IgD-negative memory B cell (primary cell): ENCODE results near the gene PDCD11. TPM values are rescaled to one million over a fixed set of nuclear protein-coding genes. Genes with fewer than 3 reads are reported as not detected.
A peak's percentile ranks its signal among the peaks of the same experiment; 100 is the strongest.

Source experiments
- H3K27ac Mint-ChIP-seq, 3 donors: one replicate each; pipeline ENCODE4 v1.8.0; 2020 to 2022; ENCODE audit warnings: mild to moderate bottlenecking in 3 of 3, mixed read lengths in 3 of 3, moderate library complexity in 1 of 3
- H3K27me3 Mint-ChIP-seq: one replicate; pipeline ENCODE4 v1.8.0; 2021; ENCODE audit warnings: mixed read lengths
- H3K36me3 Mint-ChIP-seq: one replicate; pipeline ENCODE4 v1.8.0; 2020; ENCODE audit warnings: mild to moderate bottlenecking, mixed read lengths
- H3K4me1 Mint-ChIP-seq, 3 donors: one replicate each; pipeline ENCODE4 v1.8.0; 2020 to 2022; ENCODE audit warnings: mixed read lengths in 3 of 3, mild to moderate bottlenecking in 1 of 3
- H3K4me3 Mint-ChIP-seq, 4 donors: one replicate each; pipeline ENCODE4 v1.8.0; 2020 to 2022; ENCODE audit warnings: mild to moderate bottlenecking in 4 of 4, mixed read lengths in 4 of 4, moderate library complexity in 3 of 4
- H3K9me3 Mint-ChIP-seq, 3 donors: one replicate each; pipeline ENCODE4 v1.8.0; 2020 to 2021; ENCODE audit warnings: mixed read lengths in 3 of 3, mild to moderate bottlenecking in 1 of 3
- polyA plus RNA-seq: library from polyadenylated mRNA; unstranded; fragments of 300-500 nt; fragmentation: Illumina TruSeq; gene quantifications from one replicate; pipeline ENCODE4 v1.2.3, GENCODE V29; 2021

PDCD11 gene
- polyA plus RNA-seq, 1 donor from 2014 or later = 13.5 TPM

DNA sequence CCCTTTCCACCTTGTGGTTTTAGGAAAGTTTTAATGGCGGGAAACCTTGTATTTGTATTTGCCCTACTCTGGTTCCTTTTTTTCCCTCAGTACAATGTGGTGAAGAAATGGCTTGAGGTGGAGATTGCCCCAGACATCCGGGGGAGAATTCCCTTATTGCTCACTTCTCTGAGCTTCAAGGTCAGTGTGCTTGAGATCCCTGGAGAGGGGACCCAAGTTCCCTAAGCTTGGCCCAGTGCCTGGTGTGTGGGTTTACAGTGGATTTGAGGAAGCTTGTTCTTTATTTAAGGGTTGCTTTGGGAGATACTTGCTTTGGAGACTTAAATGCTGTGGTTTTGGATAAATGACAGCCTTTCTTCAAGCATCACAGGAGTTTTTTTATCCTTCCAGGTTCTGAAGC, 37.4 kb downstream of the PDCD11 start:
- Mint-ChIP-seq H3K27ac (no peak overlapping the region), H3K36me3 (peaks cover 4% of the 10 kb centered on the region), H3K4me1 (peaks cover 1 to 3% (median 2%) of the 10 kb centered on the region in 3 donors), H3K27me3 (no peaks in the 10 kb centered on the region), H3K4me3 (no peak overlapping the region), H3K9me3 (no peaks in the 10 kb centered on the region)

DNA sequence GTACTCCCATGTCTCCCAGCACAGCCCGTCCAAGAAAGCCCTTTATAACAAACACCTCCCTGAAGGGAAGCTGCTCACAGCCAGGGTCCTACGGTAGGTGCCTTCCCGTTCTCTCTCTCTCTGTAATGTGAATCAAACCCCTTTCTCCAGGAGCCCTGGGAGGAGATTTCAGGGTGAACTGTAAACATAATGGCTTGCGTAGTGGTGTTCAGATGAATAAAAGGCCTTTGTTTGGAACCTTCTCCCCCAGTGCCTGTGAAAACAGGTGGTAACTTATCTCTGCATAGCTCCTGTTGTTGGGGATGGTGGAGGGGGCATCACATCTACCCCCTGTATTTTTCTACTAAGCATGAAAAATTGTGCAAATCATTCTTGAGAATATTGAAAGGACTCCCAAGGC, 43.4 kb downstream of the PDCD11 start:
- Mint-ChIP-seq H3K4me3 (peak overlapping the region in 1 of 4 donors; percentile 39), H3K9me3 (no peaks in the 10 kb centered on the region), H3K4me1 (peaks cover 0 to 2% (median 1%) of the 10 kb centered on the region in 3 donors), H3K27me3 (no peaks in the 10 kb centered on the region), H3K36me3 (peaks cover 2% of the 10 kb centered on the region), H3K27ac (peak overlapping the region in 1 of 3 donors; percentile 64)

DNA sequence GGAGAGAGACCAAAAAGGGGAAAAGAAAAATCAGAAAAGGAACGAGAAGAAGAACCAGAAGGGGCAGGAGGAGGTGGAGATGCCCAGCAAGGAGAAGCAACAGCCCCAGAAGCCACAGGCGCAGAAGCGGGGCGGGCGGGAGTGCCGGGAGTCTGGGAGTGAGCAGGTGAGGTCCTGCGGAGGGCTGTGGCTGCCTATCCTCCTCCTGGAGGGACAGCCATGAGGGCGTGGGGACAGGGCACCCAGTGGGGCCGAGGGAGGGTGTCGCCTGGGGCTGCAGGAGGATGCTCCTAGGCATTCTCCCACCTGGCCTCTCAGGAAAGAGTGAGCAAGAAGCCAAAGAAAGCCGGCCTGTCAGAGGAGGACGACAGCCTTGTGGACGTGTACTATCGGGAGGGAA, 44.0 kb downstream of the PDCD11 start:
- H3K27ac Mint-ChIP-seq = peak overlapping the region in 1 of 3 donors; percentile 51
- no peak overlapping the region for H3K4me3 Mint-ChIP-seq
- H3K36me3 Mint-ChIP-seq = peaks cover 2% of the 10 kb centered on the region
- peaks cover 0 to 2% (median 1%) of the 10 kb centered on the region in 3 donors for H3K4me1 Mint-ChIP-seq
- H3K9me3 Mint-ChIP-seq = no peaks in the 10 kb centered on the region
- H3K27me3 Mint-ChIP-seq = no peaks in the 10 kb centered on the region

DNA sequence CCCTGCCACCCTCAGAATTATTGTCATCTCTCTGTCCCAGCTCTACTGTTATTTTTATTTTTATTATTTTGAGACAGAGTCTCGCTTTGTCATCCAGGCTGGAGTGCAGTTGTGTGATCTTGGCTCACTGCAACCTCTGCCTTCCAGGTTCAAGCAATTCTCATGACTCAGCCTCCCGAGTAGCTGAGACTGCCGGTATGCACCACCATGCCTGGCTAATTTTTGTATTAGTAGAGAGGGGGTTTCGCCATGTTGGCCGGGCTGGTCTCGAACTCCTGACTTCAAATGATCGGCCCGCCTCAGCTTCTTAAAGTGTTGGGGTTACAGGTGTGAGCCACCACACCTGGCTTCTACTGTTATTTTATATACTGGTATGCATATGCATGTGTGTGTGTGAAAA, 44.8 kb downstream of the PDCD11 start:
- Mint-ChIP-seq H3K4me3 (no peak overlapping the region), H3K27me3 (no peaks in the 10 kb centered on the region), H3K9me3 (no peaks in the 10 kb centered on the region), H3K36me3 (peaks cover 2% of the 10 kb centered on the region), H3K4me1 (peaks cover 0 to 2% (median 1%) of the 10 kb centered on the region in 3 donors), H3K27ac (no peak overlapping the region)

DNA sequence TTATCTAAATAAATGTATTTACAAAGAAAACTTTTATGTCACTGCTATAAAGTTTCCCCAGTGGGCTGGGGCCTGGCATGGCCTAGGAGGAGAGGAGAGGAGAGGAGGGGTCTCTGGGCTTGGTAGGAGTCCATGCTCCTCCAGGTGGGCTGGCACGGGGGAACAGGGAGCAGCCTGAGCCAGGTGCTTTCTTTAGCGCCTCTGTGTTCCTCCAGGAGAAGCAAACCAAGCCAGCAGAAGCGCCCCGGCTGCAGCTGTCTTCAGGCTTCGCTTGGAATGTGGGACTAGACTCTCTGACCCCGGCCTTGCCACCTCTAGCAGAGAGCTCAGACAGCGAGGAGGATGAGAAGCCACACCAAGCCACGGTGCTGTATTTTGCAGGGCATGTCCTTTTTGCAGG, 45.2 kb downstream of the PDCD11 start:
- no peak overlapping the region for H3K4me3 Mint-ChIP-seq
- peaks cover 2% of the 10 kb centered on the region for H3K36me3 Mint-ChIP-seq
- peaks cover 0 to 2% (median 0%) of the 10 kb centered on the region in 3 donors for H3K4me1 Mint-ChIP-seq
- no peaks in the 10 kb centered on the region for H3K9me3 Mint-ChIP-seq
- H3K27me3 Mint-ChIP-seq = no peaks in the 10 kb centered on the region
- no peak overlapping the region for H3K27ac Mint-ChIP-seq

DNA sequence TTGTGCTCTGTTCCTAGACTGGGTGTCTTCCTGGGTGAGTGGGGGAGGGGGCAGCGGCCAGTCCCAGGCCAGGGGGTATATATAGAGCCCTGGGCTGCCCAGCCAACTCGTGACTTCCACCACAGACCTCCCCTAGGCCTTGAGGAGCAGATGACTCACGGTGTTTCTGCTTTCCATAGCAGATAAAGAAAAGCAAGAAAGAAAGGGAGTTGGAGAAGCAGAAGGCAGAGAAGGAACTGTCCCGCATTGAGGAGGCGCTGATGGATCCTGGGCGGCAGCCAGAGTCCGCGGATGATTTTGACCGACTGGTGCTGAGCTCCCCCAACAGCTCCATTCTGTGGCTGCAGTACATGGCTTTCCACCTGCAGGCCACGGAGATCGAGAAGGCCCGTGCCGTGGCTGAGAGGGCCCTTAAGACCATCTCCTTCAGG, 45.6 kb downstream of the PDCD11 start:
- Mint-ChIP-seq H3K36me3 (peaks cover 2% of the 10 kb centered on the region), H3K4me1 (peaks cover 0 to 2% (median 0%) of the 10 kb centered on the region in 3 donors), H3K9me3 (no peaks in the 10 kb centered on the region), H3K27ac (no peak overlapping the region), H3K4me3 (no peak overlapping the region), H3K27me3 (no peaks in the 10 kb centered on the region)

DNA sequence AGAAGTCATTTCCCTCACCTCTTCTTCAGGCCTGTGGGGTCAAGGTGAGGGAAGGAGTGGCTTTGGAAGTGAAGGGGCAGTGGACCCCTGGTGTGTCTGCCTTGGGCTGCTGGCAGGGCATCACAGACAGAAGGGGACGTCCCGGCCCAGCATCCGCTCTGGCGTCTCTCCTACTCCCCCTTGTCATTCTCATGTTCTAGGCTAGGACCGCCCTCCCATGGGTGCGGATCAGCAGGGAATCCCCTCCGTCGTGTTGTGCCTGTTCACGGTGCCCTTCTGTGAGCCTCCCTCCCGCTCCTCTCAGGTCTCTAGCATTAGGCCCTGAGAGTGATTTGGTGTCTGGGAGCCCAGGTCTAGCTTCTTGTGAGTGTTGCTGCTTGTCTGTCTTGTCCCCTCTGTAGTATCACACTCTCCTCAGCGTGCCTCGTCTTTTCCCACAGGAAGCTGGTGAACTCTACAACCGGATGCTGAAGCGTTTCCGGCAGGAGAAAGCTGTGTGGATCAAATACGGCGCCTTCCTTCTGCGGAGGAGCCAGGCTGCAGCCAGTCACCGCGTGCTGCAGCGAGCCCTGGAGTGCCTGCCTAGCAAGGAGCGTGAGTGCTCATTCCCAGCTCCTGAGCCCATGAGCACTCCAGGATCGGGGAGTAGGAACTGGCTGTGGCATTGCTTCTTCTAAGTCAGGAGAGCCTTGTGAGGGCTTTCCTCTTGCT, 47.2 kb downstream of the PDCD11 start:
- Mint-ChIP-seq H3K36me3 (peaks cover 2% of the 10 kb centered on the region), H3K9me3 (no peaks in the 10 kb centered on the region), H3K4me1 (peaks cover under 1 to 5% (median under 1%) of the 10 kb centered on the region in 3 donors), H3K27me3 (no peaks in the 10 kb centered on the region), H3K27ac (peak overlapping the region in 2 of 3 donors; percentile 53 to 73), H3K4me3 (no peak overlapping the region)

DNA sequence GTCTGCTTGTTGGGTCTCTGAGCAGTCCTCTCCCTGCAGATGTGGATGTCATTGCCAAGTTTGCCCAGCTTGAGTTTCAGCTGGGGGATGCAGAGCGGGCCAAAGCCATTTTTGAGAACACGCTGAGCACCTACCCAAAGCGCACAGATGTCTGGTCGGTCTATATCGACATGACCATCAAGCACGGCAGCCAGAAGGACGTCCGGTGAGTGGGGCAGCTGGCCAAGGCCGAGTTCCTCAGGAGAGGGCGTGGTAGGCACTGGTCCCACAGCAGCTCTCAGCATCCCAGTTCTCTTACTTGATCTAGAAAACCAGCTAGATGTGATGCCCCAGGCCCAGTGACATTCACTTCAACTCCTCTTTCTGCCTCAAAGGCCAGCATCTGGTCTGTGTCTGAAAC, 48.1 kb downstream of the PDCD11 start:
- Mint-ChIP-seq H3K9me3 (no peaks in the 10 kb centered on the region), H3K4me3 (no peak overlapping the region), H3K36me3 (peaks cover 3% of the 10 kb centered on the region), H3K4me1 (peaks cover 8 to 14% (median 9%) of the 10 kb centered on the region in 3 donors), H3K27me3 (no peaks in the 10 kb centered on the region), H3K27ac (peak overlapping the region in 1 of 3 donors; percentile 73)

DNA sequence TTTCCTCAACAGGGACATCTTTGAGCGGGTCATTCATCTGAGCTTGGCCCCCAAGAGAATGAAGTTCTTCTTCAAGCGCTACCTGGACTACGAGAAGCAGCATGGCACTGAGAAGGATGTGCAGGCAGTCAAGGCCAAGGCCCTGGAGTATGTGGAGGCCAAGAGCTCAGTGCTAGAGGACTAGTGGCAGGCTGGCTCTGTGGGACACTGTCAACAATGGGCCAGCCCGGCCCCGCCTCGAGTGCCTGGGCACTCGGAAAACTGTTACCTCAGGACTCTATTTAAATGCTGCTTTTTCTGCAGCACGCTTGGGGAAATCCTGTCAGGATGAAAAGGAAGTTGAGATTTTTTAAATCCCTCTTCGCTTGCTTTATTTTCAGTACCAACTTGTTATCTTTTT, 48.9 kb downstream of the PDCD11 start:
- peak overlapping the region in 2 of 3 donors; percentile 26 to 70 for H3K27ac Mint-ChIP-seq
- H3K27me3 Mint-ChIP-seq = no peaks in the 10 kb centered on the region
- peaks cover 6% of the 10 kb centered on the region for H3K36me3 Mint-ChIP-seq
- H3K4me1 Mint-ChIP-seq = peaks cover 15 to 21% (median 17%) of the 10 kb centered on the region in 3 donors
- no peak overlapping the region for H3K4me3 Mint-ChIP-seq
- no peaks in the 10 kb centered on the region for H3K9me3 Mint-ChIP-seq

DNA sequence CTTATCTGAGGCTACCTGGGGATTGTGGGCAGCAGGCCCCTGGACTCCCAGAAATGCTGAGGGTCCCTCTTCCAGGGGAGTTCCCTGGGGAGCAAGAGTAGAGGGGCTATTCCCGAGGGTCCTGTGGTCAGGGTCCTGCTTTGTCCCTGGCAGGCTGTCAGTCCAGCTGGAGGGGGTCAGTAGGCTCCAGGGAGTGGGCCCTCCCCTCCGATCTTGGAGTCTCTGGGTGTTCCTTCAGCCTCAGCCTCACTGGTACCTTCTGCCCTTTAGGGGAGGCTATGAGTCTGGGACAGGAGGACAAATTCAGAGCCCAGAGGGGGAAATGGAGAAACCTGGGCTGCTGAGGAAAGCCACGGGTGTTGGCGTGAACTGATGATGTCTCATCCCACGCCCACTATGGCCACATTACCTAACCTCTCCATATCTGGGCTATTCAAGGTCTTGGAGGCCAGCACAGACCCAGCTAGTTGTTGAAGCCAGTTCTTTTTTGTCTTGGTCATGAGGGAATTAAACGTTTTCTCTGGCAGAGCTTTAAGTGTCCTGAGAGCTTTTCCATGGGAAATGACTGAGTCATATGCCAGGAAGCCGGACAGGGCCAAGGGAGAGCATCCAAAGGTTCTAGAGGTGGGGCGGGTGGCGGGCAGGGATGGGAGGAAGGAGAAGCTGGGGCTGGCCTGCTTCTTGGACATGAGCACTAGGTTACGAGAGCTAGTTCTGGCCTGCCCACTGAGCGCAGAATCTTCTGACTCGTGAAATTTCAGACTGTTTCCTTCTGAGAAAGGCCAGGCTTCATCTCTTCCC, 49.5 kb downstream of the PDCD11 start:
- no peaks in the 10 kb centered on the region for H3K9me3 Mint-ChIP-seq
- H3K27ac Mint-ChIP-seq = peak overlapping the region in 1 of 3 donors; percentile 59
- H3K36me3 Mint-ChIP-seq = peaks cover 6% of the 10 kb centered on the region
- no peaks in the 10 kb centered on the region for H3K27me3 Mint-ChIP-seq
- H3K4me1 Mint-ChIP-seq = peaks cover 21 to 27% (median 23%) of the 10 kb centered on the region in 3 donors
- H3K4me3 Mint-ChIP-seq = no peak overlapping the region

DNA sequence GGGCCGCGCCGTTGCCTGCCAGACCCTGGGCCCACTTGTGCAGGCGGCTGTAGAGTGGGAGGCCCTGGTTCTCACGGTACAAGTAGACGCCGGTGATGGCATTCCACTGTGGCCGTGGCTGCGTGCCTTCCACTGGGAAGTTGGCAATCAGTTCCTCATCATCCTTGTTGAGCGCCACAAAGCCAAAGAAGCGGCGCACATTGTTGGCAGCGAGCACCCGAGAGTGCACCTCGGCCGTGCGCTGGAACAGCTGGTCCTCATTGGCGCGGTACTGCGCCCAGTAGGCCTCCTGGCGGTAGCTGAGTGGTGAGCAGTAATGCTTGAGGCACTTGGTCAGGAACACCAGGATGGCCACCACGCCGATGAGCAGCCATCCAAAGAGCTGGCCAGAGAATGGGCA, 50.8 kb downstream of the PDCD11 start:
- peak overlapping the region in 2 of 4 donors; percentile 6 to 65 for H3K4me3 Mint-ChIP-seq
- no peaks in the 10 kb centered on the region for H3K9me3 Mint-ChIP-seq
- H3K4me1 Mint-ChIP-seq = peaks cover 23 to 30% (median 26%) of the 10 kb centered on the region in 3 donors
- H3K27ac Mint-ChIP-seq = no peak overlapping the region
- no peaks in the 10 kb centered on the region for H3K27me3 Mint-ChIP-seq
- peaks cover 5% of the 10 kb centered on the region for H3K36me3 Mint-ChIP-seq

DNA sequence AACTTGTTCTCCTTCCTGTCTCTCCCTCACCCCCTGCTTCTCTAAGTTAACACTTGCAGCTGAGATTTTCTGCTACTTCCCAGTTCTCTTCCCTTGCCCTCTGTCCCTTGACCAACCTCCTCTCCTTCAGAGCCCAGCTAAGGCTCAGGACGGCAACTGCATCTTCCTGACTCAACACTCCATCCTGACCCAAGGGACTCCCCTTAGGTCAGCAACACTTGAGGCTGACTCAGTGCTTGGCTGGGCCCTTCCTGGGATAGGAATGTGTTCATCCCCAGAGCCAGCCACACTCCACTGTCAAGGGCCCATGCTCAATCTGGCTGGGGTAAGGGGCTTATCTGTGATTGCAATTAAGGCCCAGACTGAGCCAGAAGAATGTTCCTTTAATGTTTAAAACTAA, 52.3 kb downstream of the PDCD11 start:
- H3K36me3 Mint-ChIP-seq = peaks cover 5% of the 10 kb centered on the region
- H3K9me3 Mint-ChIP-seq = no peaks in the 10 kb centered on the region
- H3K27me3 Mint-ChIP-seq = no peaks in the 10 kb centered on the region
- peaks cover 32 to 34% (median 33%) of the 10 kb centered on the region in 3 donors for H3K4me1 Mint-ChIP-seq
- H3K27ac Mint-ChIP-seq = peak overlapping the region; percentile 87 to 95 (median 93)
- peak overlapping the region in 3 of 4 donors; percentile 87 to 95 (median 91) for H3K4me3 Mint-ChIP-seq

DNA sequence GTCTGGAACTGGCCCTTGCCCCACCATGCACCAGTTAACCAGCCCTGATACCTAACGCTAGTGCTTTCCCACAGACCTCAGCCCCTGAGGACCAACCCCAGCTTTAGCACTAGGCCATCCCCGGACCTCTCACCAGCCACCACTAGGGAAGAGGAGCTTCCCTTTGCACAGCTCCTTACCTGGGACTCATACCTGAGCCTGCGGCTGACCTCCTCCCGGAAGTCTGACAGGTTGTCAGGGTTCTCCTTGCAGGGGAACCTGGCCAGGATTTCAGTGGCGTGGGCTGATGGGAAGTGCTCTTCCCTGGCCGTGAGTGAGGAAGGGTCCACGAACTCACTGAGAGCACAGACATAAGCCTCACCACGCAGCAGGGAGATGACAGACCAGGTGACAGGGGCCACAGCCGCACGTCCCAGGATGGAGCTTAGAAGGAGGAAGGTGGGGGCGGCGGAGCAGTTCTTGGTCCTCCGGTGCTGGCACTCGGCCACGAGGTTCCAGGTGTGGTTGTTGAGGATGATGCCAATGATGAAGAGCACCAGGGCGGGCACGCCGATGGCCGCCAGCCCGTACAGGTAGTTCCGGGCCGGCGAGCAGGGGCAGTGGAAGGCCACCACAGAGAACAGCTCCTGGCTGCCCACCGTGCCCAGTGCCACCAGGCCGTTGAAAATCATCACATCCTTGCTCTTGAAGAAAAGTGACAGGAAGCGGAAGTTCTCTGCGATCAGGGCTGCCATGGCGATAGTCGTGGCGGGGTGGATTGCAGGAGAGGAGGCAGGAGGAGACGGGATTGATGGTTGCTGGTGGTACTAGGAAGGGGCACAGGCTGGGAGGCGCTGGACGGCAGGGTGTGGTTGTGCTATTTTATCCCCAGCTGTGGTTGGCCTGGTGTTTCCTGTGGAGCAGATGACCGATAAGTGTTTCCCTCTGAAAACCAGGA, 53.0 kb downstream of the PDCD11 start:
- no peaks in the 10 kb centered on the region for H3K27me3 Mint-ChIP-seq

DNA sequence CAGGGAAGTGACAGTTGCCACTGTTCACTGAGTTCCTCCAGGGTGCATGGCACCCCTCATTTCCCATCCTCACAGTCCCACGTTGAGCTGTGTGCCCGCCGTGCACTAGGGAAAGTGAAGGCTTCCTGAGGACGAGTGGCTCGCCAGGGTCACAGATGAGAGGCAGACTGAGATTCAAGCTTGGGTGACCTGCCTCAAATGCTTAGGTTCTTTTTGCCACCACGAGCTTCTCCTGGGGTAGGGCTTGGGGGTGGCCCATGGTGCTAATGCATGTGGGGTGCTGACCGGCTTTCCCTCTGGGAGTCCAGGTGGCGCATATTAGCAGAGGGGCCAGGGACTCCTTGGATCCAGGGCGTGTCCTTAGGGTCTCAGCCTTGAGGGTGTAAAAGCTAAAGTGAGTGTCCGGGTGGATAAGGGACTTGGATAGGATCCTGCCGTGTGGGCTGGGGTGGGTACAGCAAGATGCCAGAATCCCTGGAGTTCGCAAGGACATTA, 53.8 kb downstream of the PDCD11 start:
- Mint-ChIP-seq H3K36me3 (peaks cover 5% of the 10 kb centered on the region), H3K27ac (peak overlapping the region; percentile 87 to 95 (median 93)), H3K4me3 (peak overlapping the region; percentile 87 to 95 (median 90)), H3K27me3 (no peaks in the 10 kb centered on the region), H3K9me3 (no peaks in the 10 kb centered on the region), H3K4me1 (peaks cover 33 to 36% (median 34%) of the 10 kb centered on the region in 3 donors)

More for the DNA sequence above, 53.0 kb downstream of the PDCD11 start:
- Mint-ChIP-seq H3K36me3 (peaks cover 5% of the 10 kb centered on the region), H3K4me3 (peak overlapping the region; percentile 56 to 95 (median 89)), H3K9me3 (no peaks in the 10 kb centered on the region), H3K4me1 (peaks cover 33 to 36% (median 34%) of the 10 kb centered on the region in 3 donors), H3K27ac (peak overlapping the region; percentile 87 to 95 (median 93))
